H1 (cell line): ENCODE data around the gene PML. TPM values are rescaled to one million over a fixed set of nuclear protein-coding genes. Genes with fewer than 3 reads are reported as not detected.

Source experiments
- CTCF ChIA-PET: fragments of 300-600 bp; sonication (Branson Sonifier 250); formaldehyde crosslinking; loops from one replicate; lab custom pipeline; 2021; ENCODE audit not compliant: partially characterized antibody; lab: Charles Lee
- POLR2A ChIA-PET: fragments of 300-600 bp; sonication (Branson Sonifier 250); formaldehyde crosslinking; loops from one replicate; lab custom pipeline; 2021; ENCODE audit warnings: inconsistent platforms; ENCODE audit not compliant: partially characterized antibody; lab: Charles Lee
- DNase-seq, 2 experiments: peaks; one replicate each; pipeline versions ENCODE4 v3.0.0 to v3.0.0-alpha.2; 2010 to 2022; ENCODE audit warnings: low spot score in 2 of 2, low read depth in 1 of 2, mixed read lengths in 1 of 2
- FAIRE-seq: peaks from 2 replicates; lab custom pipeline; 2011; peaks lifted over from hg19 to GRCh38; lab: Jason Lieb, UNC
- H2AFZ ChIP-seq: 2 replicates; pipeline ENCODE4 v1.8.1; 2012; ENCODE audit warnings: low read length, inconsistent platforms
- H2AK5ac ChIP-seq: 2 replicates; pipeline ENCODE4 v1.6.1; 2013; ENCODE audit warnings: low read depth, low read length
- H2BK120ac ChIP-seq: replicated peaks from 2 replicates; pipeline ENCODE3; 2013; ENCODE audit warnings: low read depth, low read length, inconsistent platforms
- H2BK12ac ChIP-seq: 2 replicates; pipeline ENCODE4 v1.6.1; 2013; ENCODE audit warnings: low read depth, low read length
- H2BK15ac ChIP-seq: 2 replicates; pipeline ENCODE4 v1.6.1; 2013; ENCODE audit warnings: low read length
- H2BK20ac ChIP-seq: 2 replicates; pipeline ENCODE4 v1.6.1; 2013; ENCODE audit warnings: low read length
- H2BK5ac ChIP-seq: 2 replicates; pipeline ENCODE4 v1.6.1; 2013; ENCODE audit warnings: low read depth, low read length
- H3K14ac ChIP-seq: 2 replicates; pipeline ENCODE4 v1.6.1; 2013; ENCODE audit warnings: inconsistent platforms; ENCODE audit not compliant: insufficient read length
- H3K18ac ChIP-seq: 2 replicates; pipeline ENCODE4 v1.6.1; 2013; ENCODE audit warnings: low read length; ENCODE audit errors: extremely low read depth
- H3K23ac ChIP-seq: 2 replicates; pipeline ENCODE4 v1.6.1; 2013; ENCODE audit warnings: inconsistent platforms; ENCODE audit not compliant: insufficient read length
- H3K23me2 ChIP-seq: 2 replicates; pipeline ENCODE4 v1.6.1; 2013; ENCODE audit warnings: low read depth, low read length
- H3K27ac ChIP-seq: 2 replicates; pipeline ENCODE4 v1.6.1; 2011; ENCODE audit warnings: low read depth, low read length, inconsistent platforms
- H3K27me3 ChIP-seq, 4 experiments: replicated peaks in 1 of 4; 1 replicate in 1 of 4; 2 replicates in 3 of 4; pipeline versions ENCODE4 v1.6.1 to v1.8.1; 2011 to 2013; ENCODE audit warnings: low read length in 3 of 4, mild to moderate bottlenecking in 3 of 4, inconsistent platforms in 2 of 4, mixed read lengths in 2 of 4, moderate library complexity in 1 of 4; ENCODE audit not compliant: control insufficient read depth in 3 of 4, insufficient read depth in 3 of 4; ENCODE audit errors: extremely low read depth in 1 of 4
- H3K36me3 ChIP-seq, 4 experiments: 2 replicates each; pipeline versions ENCODE4 v1.6.1 to v1.8.1; 2011 to 2013; ENCODE audit warnings: mild to moderate bottlenecking in 4 of 4, low read length in 3 of 4, moderate library complexity in 2 of 4, control low read depth in 1 of 4, inconsistent platforms in 1 of 4; ENCODE audit not compliant: insufficient read depth in 4 of 4, control insufficient read depth in 2 of 4
- H3K4ac ChIP-seq: replicated peaks from 2 replicates; pipeline ENCODE3; 2013; ENCODE audit warnings: low read length, low read depth, mixed read lengths, inconsistent platforms; ENCODE audit not compliant: insufficient read length
- H3K4me1 ChIP-seq, 4 experiments: replicated peaks in 1 of 4; 1 replicate in 1 of 4; 2 replicates in 3 of 4; pipeline versions ENCODE4 v1.6.1 to v1.8.1; 2011 to 2013; ENCODE audit warnings: low read length in 3 of 4, inconsistent platforms in 2 of 4, mixed read lengths in 1 of 4; ENCODE audit not compliant: insufficient read depth in 4 of 4, control insufficient read depth in 3 of 4
- H3K4me2 ChIP-seq, 2 experiments: 2 replicates each; pipeline versions ENCODE4 v1.6.1 to v1.8.1; 2011 to 2013; ENCODE audit warnings: low read depth in 2 of 2, low read length in 2 of 2, control low read depth in 1 of 2, inconsistent platforms in 1 of 2, mild to moderate bottlenecking in 1 of 2; ENCODE audit not compliant: insufficient read depth in 1 of 2
- H3K4me3 ChIP-seq, 4 experiments: fragments of 200-600, 300-600 bp in 1 of 4; sonication (generic), shearing (Covaris generic), sonication (Bioruptor Twin) in 1 of 4; 2 replicates each; pipeline versions ENCODE4 v1.5.1 to v1.8.1; 2011 to 2016; ENCODE audit warnings: low read length in 4 of 4, low read depth in 3 of 4, control low read depth in 2 of 4, inconsistent platforms in 2 of 4, mild to moderate bottlenecking in 2 of 4, mixed read lengths in 1 of 4, moderate library complexity in 1 of 4; ENCODE audit not compliant: insufficient read depth in 2 of 4; ENCODE audit errors: extremely low read depth in 1 of 4
- H3K56ac ChIP-seq: replicated peaks from 2 replicates; pipeline ENCODE3; 2013; ENCODE audit warnings: low read depth, mild to moderate bottlenecking, mixed read lengths, low read length, inconsistent platforms; ENCODE audit not compliant: insufficient read length
- H3K79me1 ChIP-seq: 2 replicates; pipeline ENCODE4 v1.6.1; 2013; ENCODE audit warnings: low read depth, low read length, control low read depth
- H3K79me2 ChIP-seq, 2 experiments: 2 replicates each; pipeline versions ENCODE4 v1.6.1 to v1.8.1; 2012 to 2013; ENCODE audit warnings: low read length in 2 of 2, mild to moderate bottlenecking in 2 of 2, inconsistent platforms in 1 of 2; ENCODE audit not compliant: insufficient read depth in 2 of 2, control insufficient read depth in 1 of 2
- H3K9ac ChIP-seq, 4 experiments: replicated peaks in 1 of 4; 1 replicate in 1 of 4; 2 replicates in 3 of 4; pipeline versions ENCODE4 v1.6.1 to v1.8.1; 2011 to 2013; ENCODE audit warnings: low read depth in 3 of 4, low read length in 3 of 4, control low read depth in 2 of 4, mild to moderate bottlenecking in 2 of 4, moderate library complexity in 2 of 4, inconsistent platforms in 1 of 4; ENCODE audit errors: extremely low read depth in 1 of 4
- H3K9me3 ChIP-seq, 2 experiments: 2 replicates each; pipeline versions ENCODE4 v1.6.1 to v1.8.1; 2012 to 2013; ENCODE audit warnings: mild to moderate bottlenecking in 2 of 2, moderate library complexity in 2 of 2, control low read depth in 1 of 2, inconsistent platforms in 1 of 2, low read depth in 1 of 2, low read length in 1 of 2, mixed read lengths in 1 of 2; ENCODE audit not compliant: insufficient read depth in 2 of 2
- H4K20me1 ChIP-seq, 2 experiments: replicated peaks in 1 of 2; 2 replicates each; pipeline versions ENCODE3 to v1.8.1; 2011 to 2013; ENCODE audit warnings: inconsistent platforms in 2 of 2, low read length in 2 of 2, mild to moderate bottlenecking in 1 of 2; ENCODE audit not compliant: insufficient read depth in 2 of 2, control insufficient read depth in 1 of 2
- H4K5ac ChIP-seq: 2 replicates; pipeline ENCODE4 v1.6.1; 2013; ENCODE audit warnings: low read length, low read depth, mixed read lengths, inconsistent platforms; ENCODE audit not compliant: insufficient read length
- H4K8ac ChIP-seq: 2 replicates; pipeline ENCODE4 v1.8.0; 2013; ENCODE audit warnings: mild to moderate bottlenecking, moderate library complexity, low read length, inconsistent platforms; ENCODE audit not compliant: insufficient read depth; ENCODE audit errors: extremely low read depth
- H4K91ac ChIP-seq: replicated peaks from 2 replicates; pipeline ENCODE3; 2013; ENCODE audit warnings: low read length, mixed read lengths, inconsistent platforms; ENCODE audit not compliant: insufficient read length
- CBX8 ChIP-seq: fragments of 300-800, 300-1000 bp; sonication (generic); IDR thresholded peaks from 2 replicates; pipeline ENCODE4 v1.7.1; 2016; ENCODE audit warnings: low read depth, low read length, borderline replicate concordance
- CHD1 ChIP-seq: IDR thresholded peaks from 2 replicates; pipeline ENCODE4 v1.6.1; 2012; ENCODE audit warnings: low read depth, low read length, improper control_type of control experiment
- EZH2 ChIP-seq: fragments of 200-600 bp; sonication (generic); IDR thresholded peaks from 2 replicates; pipeline ENCODE4 v1.7.1; 2012; ENCODE audit warnings: low read depth, mild to moderate bottlenecking, moderate library complexity, low read length, inconsistent platforms; ENCODE audit not compliant: severe bottlenecking
- MAX ChIP-seq: IDR thresholded peaks from 2 replicates; pipeline ENCODE4 v1.6.1; 2012; ENCODE audit warnings: inconsistent platforms
- PHF8 ChIP-seq: fragments of 200-600 bp; sonication (generic); conservative IDR thresholded peaks from 2 replicates; pipeline ENCODE4 v1.7.1; 2012; ENCODE audit warnings: low read depth, mild to moderate bottlenecking, inconsistent platforms, low read length, moderate library complexity
- POLR2AphosphoS5 ChIP-seq: IDR thresholded peaks from 2 replicates; pipeline ENCODE4 v1.6.1; 2011; ENCODE audit warnings: low read depth, low read length
- WGBS, 2 experiments: shearing (Covaris generic) in 1 of 2; methylation state at CpG; one replicate each; pipeline versions ENCODE4 v1.1.6 to v1.1.7; 2013 to 2015; ENCODE audit warnings: low lambda C conversion rate in 2 of 2, mixed read lengths in 2 of 2, inconsistent platforms in 1 of 2, low coverage in 1 of 2, missing lambda C conversion rate in 1 of 2; ENCODE audit not compliant: insufficient replicate concordance in 2 of 2, insufficient coverage in 1 of 2, insufficient read length in 1 of 2; ENCODE audit errors: extremely low coverage in 1 of 2, missing lambda C conversion rate in 1 of 2; 5-methylcytosine and 5-hydroxymethylcytosine counted together
- polyA plus RNA-seq, 7 experiments: library from polyadenylated mRNA; depleted of rRNA in 3 of 7; stranded (reverse) in 5 of 7; unstranded in 2 of 7; fragments of >200 nt in 5 of 7; fragments of 200-250 nt in 2 of 7; gene quantifications; 1 replicate in 5 of 7; 2 replicates in 1 of 7; 4 replicates in 1 of 7; pipeline versions ENCODE4 v1.2.1 to v1.2.3, GENCODE V29; 2011 to 2013; ENCODE audit warnings: missing spikeins in 2 of 7, mixed read lengths in 2 of 7
- total RNA-seq: library from RNA; stranded (reverse); fragmentation: NEBNext Ultra II Directional; extraction: Animal tissue kit (Norgen Biotek cat#: 25700); gene quantifications from 2 replicates; pipeline ENCODE4 v1.2.1, GENCODE V29; 2021
- TF ChIP-seq, protein P1 (sequence below): IDR thresholded peaks from 2 replicates; pipeline ENCODE4 v1.6.1; 2012; ENCODE audit warnings: inconsistent platforms

The PML gene
- total and polyA plus RNA-seq, 2 of the 8 experiments (the other 6 are each of a cell fraction or from before 2014, with no cell fraction given), result 14.9 to 30.3 TPM

DNA sequence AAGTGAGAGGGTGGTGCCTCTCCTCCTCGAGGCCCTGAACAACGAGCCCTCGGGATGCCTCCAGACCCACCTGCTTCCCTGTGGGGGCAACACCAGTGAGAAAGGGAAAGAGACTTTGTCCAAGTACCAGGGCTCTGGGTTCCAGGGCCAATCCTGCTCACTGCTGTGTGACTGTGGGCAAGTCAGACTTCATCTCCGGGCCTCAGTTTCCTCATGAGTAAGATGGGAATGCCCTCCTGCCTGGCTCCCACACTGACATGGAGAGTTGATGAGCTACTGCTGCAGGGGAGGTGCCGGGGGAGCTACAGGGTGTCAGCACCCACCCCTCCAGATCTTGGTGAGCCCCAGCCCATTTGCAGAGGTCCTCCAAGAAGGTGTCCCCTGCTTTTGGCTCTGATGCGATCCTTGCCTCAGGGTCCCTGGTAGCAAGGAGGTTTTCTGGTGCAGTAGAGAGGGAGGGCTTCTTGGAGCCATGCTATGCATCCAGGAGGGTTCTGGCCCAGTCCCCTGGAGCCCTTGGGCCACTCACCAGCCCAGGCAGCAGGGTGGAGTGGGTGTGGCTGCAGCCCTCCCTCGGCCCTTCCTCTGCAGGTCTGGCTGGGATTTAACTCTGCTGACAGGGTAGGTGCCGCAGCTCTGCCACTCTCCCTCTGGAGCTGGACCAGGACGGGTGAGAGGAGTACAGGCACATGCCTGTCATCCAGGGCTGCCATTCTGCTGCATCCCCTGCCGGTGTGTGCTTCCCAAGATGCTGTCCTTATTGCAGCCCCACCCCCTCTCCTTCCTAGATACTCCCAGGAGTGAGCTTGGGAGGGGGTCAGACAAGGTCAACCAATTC is 41.4 kb upstream of the PML start:
- 0 out of 2 replicates have a peak overlapping the region, but pooled peaks have one; percentile 93 for H2BK12ac ChIP-seq
- peaks cover 6 to 16% (median 12%) of the 10 kb centered on the region in 4 experiments for H3K4me1 ChIP-seq
- H3K27ac ChIP-seq, result no peak overlapping the region
- 91% methylated on average over 9 of the region's 10 CpGs; no CpG with 5 or more reads in 1 of the 2 experiments for WGBS, 2 experiments
- no peaks in the 10 kb centered on the region for H3K27me3 ChIP-seq
- H2AFZ ChIP-seq, result no peak overlapping the region
- H2BK20ac ChIP-seq, result 0 out of 2 replicates have a peak overlapping the region, but pooled peaks have one; percentile 3
- POLR2A ChIA-PET, result interaction anchor here (0.7 to 1.4 kb wide), 5 partner anchors 13 to 249 kb away, joined by 3 to 4 read pairs (median 3); partner anchors contain the start of gene STRA6
- no peak overlapping the region for H3K4me2 ChIP-seq
- H4K5ac ChIP-seq, result no peak overlapping the region
- no peaks in the 10 kb centered on the region for H3K79me2 ChIP-seq
- no peaks in the 10 kb centered on the region for H3K79me1 ChIP-seq
- no peak for DNase-seq
- H3K4me3 ChIP-seq, result no peak overlapping the region
- no peak overlapping the region for H3K18ac ChIP-seq
- H3K9ac ChIP-seq, result no peak overlapping the region
- no peak overlapping the region for H2BK120ac ChIP-seq
- TF ChIP-seq PHF8, result no peak
- no peak for TF ChIP-seq EZH2
- TF ChIP-seq CBX8, result no peak
- TF ChIP-seq, protein P1, sequence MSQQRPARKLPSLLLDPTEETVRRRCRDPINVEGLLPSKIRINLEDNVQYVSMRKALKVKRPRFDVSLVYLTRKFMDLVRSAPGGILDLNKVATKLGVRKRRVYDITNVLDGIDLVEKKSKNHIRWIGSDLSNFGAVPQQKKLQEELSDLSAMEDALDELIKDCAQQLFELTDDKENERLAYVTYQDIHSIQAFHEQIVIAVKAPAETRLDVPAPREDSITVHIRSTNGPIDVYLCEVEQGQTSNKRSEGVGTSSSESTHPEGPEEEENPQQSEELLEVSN, result no peak
- TF ChIP-seq MAX, result no peak
- TF ChIP-seq POLR2AphosphoS5, result no peak
- no peak for TF ChIP-seq CHD1
- no peak overlapping the region for H2AK5ac ChIP-seq
- no peak overlapping the region for H3K14ac ChIP-seq
- no peaks in the 10 kb centered on the region for H3K9me3 ChIP-seq
- peak overlapping the region; percentile 51; the same call in 1 of the 2 replicates for H4K8ac ChIP-seq
- H3K23ac ChIP-seq, result no peak overlapping the region
- H4K20me1 ChIP-seq, result no peaks in the 10 kb centered on the region
- no peak for FAIRE-seq
- no peak overlapping the region for H4K91ac ChIP-seq
- no peak overlapping the region for H2BK5ac ChIP-seq
- no peak overlapping the region for H3K4ac ChIP-seq
- CTCF ChIA-PET, result interaction anchor here (0.6 to 7.0 kb wide), 8 partner anchors 12 to 201 kb away, joined by 3 to 55 read pairs (median 3); no protein-coding TSS in a partner anchor
- no peak overlapping the region for H2BK15ac ChIP-seq
- H3K36me3 ChIP-seq, result no peaks in the 10 kb centered on the region
- H3K23me2 ChIP-seq, result no peaks in the 10 kb centered on the region
- no peak overlapping the region for H3K56ac ChIP-seq
